HG03045 (cell line): ENCODE results near the gene GARIN6.
"Not testable (repeated sequence)": the region's sequence is repeated elsewhere in the genome, so short reads cannot be mapped to it uniquely, and the experiment has no call there.

Experiments
- ATAC-seq: cut with Tn5 transposase; IDR thresholded peaks from one replicate; pipeline ENCODE4 v1.9.1; 2021; ENCODE audit warnings: mild to moderate bottlenecking, moderate library complexity; ENCODE audit not compliant: unreplicated experiment

The GARIN6 gene

GRCh38 chr12:99647453-99647852 lies at the start of gene GARIN6:
TSS of gene GARIN6 (plus strand) at chr12:99647753. CDS start at chr12:99648175, 422 bp downstream.
- ATAC-seq = no peak

DNA sequence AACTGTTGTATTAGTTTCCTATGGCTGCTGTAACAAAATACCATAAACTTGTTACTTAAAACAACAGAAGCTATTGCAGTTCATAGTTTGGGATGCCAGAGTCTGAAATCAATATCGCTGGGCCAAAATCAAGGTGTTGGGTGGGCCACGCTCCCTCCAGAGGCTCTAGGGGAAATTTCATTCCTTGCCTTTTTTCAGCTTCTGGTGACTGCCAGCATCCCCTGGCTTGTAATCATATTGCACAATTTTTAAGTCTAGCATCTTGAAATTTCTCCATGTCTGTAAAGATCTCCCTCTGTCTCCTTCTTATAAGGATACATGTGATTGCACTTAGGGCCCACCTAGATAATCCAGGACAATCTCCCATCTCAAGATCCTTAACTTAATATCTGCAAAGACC lies 48.8 kb upstream of the GARIN6 start:
- ATAC-seq = no peak

GRCh38 chr12:99600388-99600787 lies 47.2 kb upstream of the GARIN6 start:
- ATAC-seq = no peak

DNA sequence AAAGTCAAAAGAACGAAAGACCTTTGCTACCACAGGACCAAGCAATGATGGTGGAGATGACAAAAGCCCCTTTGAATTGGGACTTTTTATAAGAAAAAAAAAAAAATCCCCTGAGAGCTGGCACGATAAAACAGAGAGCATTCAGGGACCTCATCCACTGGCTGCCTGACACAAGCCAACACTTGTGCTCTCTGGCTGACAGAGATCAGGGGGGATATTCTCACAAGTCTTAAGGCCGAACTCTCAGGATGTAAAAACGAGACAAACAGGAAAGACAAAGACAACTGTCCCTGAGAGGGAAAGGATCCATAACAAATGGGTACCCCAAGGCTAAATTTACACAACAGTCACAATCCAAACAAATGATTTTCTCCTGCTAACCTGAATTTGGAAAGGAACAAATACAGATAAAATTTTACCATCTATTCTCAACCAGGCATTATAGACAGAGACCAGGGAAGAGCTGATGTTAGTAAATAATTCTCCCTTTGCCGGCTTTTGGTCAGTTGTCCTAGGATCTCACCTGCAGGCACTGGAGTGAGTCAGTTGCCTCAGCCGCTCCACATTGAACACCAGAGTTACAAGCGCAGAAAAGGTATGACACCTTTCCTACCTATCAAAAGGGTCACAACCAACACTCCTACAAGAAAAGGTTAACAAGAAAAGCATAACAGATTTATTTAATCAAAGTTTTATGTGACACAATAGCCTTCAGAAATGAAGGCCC lies 37.9 kb upstream of the GARIN6 start:
- ATAC-seq = no peak

DNA sequence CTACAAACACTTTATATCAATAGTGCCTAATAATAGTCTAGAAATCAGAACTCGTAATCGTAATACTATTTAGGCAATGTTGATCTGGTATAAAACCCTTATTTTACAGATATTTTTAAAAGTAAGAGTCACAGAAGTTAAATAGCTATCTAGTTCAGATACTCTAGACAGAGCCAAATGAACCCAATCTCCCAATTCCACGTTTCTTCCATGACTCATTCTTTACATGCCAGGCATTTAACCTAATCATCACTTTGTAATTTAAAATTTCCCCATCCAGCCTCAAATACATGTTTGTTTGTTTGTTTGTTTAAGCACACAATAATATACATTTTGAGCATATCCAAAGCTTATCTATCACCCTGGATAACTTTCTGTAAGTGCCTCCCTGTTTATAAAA lies 36.4 kb upstream of the GARIN6 start:
- ATAC-seq = no peak

- no peak for ATAC-seq
Measured at GRCh38 chr12:99611599-99611998, 36.0 kb upstream of the GARIN6 start.

DNA sequence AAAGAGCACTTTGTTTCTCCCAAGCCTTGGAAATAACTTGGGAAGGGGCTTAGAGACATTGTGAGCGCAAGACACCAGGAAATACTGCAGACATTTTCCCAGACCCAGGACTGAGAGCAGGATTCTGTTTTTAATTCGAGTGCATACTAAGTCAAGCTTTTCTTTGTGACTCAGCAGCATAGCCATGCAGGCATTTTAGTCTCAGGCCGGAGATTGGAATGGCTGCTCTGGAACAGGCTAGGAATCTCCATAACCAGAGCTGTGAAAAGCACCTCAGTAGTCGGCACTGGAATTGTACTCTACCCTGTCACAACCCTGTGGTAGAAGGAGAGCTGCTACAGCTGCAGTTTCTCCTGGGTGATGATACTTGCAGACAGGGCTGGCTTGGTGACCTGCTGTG lies 28.9 kb upstream of the GARIN6 start:
- no peak for ATAC-seq

DNA sequence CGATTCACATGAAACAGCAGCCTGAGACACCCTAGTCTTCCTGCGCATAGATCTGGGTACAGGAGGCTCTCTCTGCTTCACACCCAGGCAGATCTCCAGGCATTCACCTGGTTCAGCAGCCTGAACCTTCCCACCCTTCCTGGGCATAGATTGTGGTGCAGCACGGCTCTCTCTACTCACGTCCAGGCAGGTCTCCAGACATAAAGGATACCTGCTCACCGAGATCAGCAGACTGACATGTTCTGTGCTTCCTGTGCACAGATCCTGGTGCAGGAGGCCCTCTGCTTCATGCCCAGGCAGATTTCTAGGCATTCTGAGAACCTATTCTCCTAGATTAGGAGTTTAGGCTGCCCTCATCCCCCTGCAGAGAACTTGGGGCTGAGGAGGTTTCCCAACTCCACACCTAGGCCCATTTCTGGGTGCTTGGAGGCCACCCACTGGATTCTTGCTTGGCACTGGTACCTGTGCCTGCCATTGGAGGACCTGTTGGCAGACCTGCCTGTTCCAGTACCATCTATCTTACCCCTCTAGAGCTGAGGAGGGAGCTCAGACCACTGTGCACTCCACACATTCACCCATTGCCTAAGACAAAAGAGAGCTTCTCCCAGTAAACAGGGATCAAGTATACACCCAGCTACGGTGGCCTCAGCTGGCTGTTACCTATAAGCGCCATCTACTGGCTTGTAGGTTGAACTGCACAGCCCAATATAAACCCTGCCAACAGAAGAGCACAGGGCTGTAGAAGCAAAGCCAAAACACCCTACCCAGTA lies 28.0 kb upstream of the GARIN6 start:
- ATAC-seq = peak; percentile 91

GRCh38 chr12:99620159-99620479 lies 27.4 kb upstream of the GARIN6 start:
- no peak for ATAC-seq

DNA sequence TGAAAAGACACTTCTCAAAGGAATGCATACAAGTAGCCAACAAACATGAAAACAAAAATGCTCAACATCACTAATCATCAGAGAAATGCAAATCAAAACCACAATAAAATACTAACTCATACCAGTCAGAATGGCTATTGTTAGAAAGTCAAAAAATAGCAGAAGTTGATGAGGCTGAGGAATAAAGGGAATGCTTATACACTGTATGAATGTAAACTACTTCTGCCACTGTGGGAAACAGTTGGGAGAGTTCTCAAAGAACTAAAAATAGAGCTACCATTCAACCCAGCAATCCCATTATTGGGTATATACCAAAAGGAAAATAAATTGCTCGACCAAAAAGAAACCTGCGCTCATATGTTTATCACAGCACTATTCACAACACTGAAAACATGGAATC lies 23.0 kb upstream of the GARIN6 start:
- ATAC-seq = not testable (repeated sequence)

GRCh38 chr12:99627459-99627858 lies 20.1 kb upstream of the GARIN6 start:
- no peak for ATAC-seq

DNA sequence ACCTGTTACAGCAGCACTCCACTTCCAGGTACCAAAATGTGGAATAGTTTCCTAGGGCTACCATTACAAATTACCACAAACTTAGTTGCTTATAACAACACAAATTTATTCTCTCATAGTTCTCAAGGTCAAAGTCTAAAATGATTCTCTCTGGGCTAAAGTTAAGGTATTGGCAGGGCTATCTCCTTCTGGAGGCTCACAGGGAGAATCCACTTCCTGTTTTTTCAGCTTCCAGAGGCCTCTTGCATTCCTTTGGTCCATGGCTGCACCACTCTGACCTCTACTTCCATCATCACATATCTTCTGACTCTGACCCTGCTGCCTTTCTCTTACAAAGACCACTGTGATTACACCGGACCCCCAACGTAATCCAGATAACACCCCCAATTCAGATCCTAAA lies 2.9 kb upstream of the GARIN6 start:
- no peak for ATAC-seq

DNA sequence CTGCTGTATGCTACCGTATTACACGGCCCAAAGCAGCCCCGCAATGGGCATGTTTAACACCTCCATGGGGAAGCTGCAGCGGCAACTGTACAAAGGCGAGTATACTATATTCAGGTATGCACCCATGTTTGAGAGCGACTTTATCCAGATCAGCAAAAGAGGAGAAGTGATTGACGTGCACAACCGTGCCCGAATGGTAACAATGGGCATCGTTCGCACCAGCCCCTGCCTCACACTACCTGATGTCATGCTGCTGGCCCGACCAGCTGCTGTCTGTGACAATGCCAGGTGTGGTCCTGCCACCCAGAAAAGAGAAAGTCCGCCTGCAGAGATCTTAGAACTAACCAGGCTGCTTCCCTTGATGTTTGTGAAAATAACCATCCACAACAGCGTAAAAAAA lies 630 bp downstream of the GARIN6 start:
- no peak for ATAC-seq

DNA sequence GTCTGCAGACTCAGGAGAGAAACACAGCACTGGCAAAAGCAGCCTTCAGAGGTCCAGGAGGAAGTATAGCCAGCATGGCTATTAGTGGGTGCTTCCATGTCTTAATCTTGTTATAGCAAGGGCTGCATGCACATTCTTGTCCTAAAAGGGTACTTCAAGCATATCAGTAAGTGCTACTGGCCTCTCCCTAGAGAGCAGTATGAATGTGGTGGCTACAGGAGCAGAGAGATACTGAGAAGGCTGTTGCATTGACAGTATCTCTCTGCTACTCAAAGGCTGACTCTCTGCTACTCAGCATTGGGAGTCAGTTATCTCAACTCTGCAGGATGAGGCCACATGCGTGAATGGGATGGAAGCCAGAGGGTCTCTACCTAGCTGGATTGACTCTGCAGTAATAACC lies 2.0 kb downstream of the GARIN6 start:
- no peak for ATAC-seq

- no peak for ATAC-seq
Measured at GRCh38 chr12:99658671-99659349, 11.3 kb downstream of the GARIN6 start.

- ATAC-seq = no peak
Measured at GRCh38 chr12:99670635-99671034, 23.1 kb downstream of the GARIN6 start.

DNA sequence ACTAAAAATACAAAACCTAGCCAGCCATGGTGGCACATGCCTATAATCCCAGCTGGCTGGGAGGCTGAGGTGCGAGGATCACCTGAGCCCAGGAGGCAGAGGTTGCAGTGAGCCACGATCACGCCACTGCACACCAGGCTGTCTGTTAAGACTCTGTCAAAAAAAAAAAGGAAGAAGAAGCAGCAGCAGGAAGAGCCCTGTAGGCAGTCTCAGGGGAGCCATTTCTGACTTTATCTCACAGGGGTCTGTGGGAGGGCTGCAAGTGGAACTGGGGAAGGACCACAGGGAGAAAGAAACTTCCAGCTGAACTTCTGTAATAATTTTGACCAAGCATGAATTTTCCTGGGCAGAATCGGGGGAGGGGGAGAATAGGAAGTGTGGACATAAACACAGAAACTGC lies 32.7 kb downstream of the GARIN6 start:
- no peak for ATAC-seq

DNA sequence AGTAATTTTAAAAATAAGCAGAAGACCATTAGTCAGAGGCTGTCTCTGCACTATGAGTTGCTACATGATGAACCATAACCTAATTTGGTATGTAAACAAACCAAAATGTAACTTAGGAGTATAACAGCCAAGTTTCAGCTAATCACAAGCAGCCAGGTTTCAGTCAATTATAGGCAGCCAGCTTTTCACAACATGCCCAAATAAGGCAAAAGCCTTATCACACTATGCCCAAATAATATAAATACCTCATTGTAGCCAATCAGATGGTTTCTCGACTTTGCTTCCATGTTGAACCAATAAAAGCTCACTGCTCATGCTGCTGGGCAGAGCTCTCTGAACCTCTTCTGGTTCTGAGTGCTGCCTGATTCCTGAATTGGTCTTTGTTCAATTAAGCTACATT lies 38.6 kb downstream of the GARIN6 start:
- no peak for ATAC-seq

DNA sequence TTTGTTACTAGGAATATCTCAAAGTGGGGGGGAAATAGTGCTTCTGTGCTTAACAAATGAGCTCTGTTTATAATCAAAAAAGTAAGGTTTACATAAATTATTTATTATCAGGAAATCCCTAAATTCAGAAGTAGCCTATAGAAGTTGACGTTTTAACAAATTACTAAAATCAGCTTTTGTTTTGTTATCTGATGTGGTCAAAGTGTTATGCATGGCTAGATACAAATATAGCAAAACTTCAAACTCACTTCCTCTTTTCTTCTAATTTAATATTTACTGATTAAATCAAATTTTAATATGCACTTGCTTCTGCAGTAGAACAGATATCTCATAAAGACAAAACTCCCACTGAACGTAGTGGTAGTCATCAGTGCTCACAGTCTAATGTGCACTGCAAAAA lies 47.5 kb downstream of the GARIN6 start:
- ATAC-seq = no peak
